ENCODE measurements around the gene PSMA5.
"Not testable (repeated sequence)": the region's sequence is repeated elsewhere in the genome, so short reads cannot be mapped to it uniquely, and the experiment has no call there.

The PSMA5 gene

GRCh38 chr1:109426281-109427170 is at the start of gene PSMA5:
Gene PSMA5, minus strand, starts transcription at chr1:109426448. Its CDS starts 118 bp downstream, at chr1:109426330.
- peak; percentile 98 for DNase-seq (ENCODE audit: low read depth, low spot score)

GRCh38 chr1:109475261-109475660 is 49.0 kb upstream of the PSMA5 start:
- no peak for DNase-seq (ENCODE audit: low read depth, low spot score)

- no peak for DNase-seq (ENCODE audit: low read depth, low spot score)
Observed at GRCh38 chr1:109474697-109475096, 48.4 kb upstream of the PSMA5 start.

- not testable (repeated sequence) for DNase-seq (ENCODE audit: low read depth, low spot score)
Observed at GRCh38 chr1:109473284-109474057, 47.2 kb upstream of the PSMA5 start.

- DNase-seq (ENCODE audit: low read depth, low spot score) = no peak
Observed at GRCh38 chr1:109472779-109473178, 46.5 kb upstream of the PSMA5 start.

- DNase-seq (ENCODE audit: low read depth, low spot score) = no peak
Observed at GRCh38 chr1:109470245-109470644, 44.0 kb upstream of the PSMA5 start.

- DNase-seq (ENCODE audit: low read depth, low spot score) = no peak
Observed at GRCh38 chr1:109468903-109469302, 42.7 kb upstream of the PSMA5 start.

- DNase-seq (ENCODE audit: low read depth, low spot score) = no peak
Observed at GRCh38 chr1:109468061-109468460, 41.8 kb upstream of the PSMA5 start.

- DNase-seq (ENCODE audit: low read depth, low spot score) = no peak
Observed at GRCh38 chr1:109467301-109467777, 41.1 kb upstream of the PSMA5 start.

- no peak for DNase-seq (ENCODE audit: low read depth, low spot score)
Observed at GRCh38 chr1:109466452-109467300, 40.4 kb upstream of the PSMA5 start, which contains the start of gene SYPL2. Gene SYPL2, plus strand, starts transcription at chr1:109466546. Its CDS starts 298 bp downstream, at chr1:109466844.

- no peak for DNase-seq (ENCODE audit: low read depth, low spot score)
Observed at GRCh38 chr1:109466125-109466451, 39.8 kb upstream of the PSMA5 start.

- no peak for DNase-seq (ENCODE audit: low read depth, low spot score)
Observed at GRCh38 chr1:109457819-109458218, 31.6 kb upstream of the PSMA5 start.

- no peak for DNase-seq (ENCODE audit: low read depth, low spot score)
Observed at GRCh38 chr1:109454497-109455133, 28.4 kb upstream of the PSMA5 start.

- DNase-seq (ENCODE audit: low read depth, low spot score) = no peak
Observed at GRCh38 chr1:109447524-109447923, 21.3 kb upstream of the PSMA5 start.

- DNase-seq (ENCODE audit: low read depth, low spot score) = not testable (repeated sequence)
Observed at GRCh38 chr1:109445949-109446695, 19.9 kb upstream of the PSMA5 start.

GRCh38 chr1:109444346-109444745 is 18.1 kb upstream of the PSMA5 start:
- DNase-seq (ENCODE audit: low read depth, low spot score) = no peak

- DNase-seq (ENCODE audit: low read depth, low spot score) = no peak
Observed at GRCh38 chr1:109443476-109443875, 17.2 kb upstream of the PSMA5 start.

GRCh38 chr1:109441069-109441468 is 14.8 kb upstream of the PSMA5 start:
- no peak for DNase-seq (ENCODE audit: low read depth, low spot score)

- DNase-seq (ENCODE audit: low read depth, low spot score) = peak; percentile 83
Observed at GRCh38 chr1:109438798-109439297, 12.6 kb upstream of the PSMA5 start.

- DNase-seq (ENCODE audit: low read depth, low spot score) = no peak
Observed at GRCh38 chr1:109434484-109434883, 8.2 kb upstream of the PSMA5 start.
